GM12873 (cell line): ENCODE results near the gene UTS2R.

Source experiments
- CTCF ChIP-seq: IDR thresholded peaks from 2 replicates; pipeline ENCODE4 v1.5.1; 2012; ENCODE audit warnings: low read depth, mild to moderate bottlenecking, moderate library complexity, low read length, control low read depth; ENCODE audit not compliant: insufficient read depth; ENCODE audit errors: missing control alignments

The UTS2R gene

DNA sequence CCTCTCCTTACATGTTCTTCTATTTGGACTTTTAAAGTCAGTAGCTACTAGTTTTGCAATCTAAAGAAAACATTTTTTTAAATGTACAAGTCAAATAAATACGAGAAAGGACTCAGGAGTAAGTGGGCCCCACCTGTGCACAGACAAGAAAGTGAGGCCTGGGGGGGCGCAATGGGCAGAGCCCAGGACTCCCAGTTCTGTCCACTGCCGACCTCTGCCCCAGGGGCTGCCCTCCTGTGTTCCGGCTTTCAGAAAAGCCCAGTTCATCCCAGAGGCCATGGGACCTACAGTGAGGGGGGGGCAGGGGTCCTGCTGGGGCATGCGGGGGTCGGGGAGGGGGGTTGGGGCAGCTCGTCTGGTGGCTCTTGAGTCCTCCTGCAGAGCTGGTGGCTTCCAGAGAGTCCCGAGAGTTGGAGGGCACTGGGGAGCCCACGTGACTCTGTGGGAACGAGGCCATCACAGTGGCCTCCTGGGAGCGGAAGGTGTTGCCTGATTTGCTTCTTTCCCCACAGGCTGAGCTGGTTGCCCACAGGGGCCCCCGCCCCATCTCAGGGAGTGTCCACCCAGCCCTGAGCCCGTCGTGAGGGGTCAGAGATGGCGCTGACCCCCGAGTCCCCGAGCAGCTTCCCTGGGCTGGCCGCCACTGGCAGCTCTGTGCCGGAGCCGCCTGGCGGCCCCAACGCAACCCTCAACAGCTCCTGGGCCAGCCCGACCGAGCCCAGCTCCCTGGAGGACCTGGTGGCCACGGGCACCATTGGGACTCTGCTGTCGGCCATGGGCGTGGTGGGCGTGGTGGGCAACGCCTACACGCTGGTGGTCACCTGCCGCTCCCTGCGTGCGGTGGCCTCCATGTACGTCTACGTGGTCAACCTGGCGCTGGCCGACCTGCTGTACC is 2.4 kb downstream of the UTS2R start:
- no peak for TF ChIP-seq CTCF

GRCh38 chr17:82374626-82375331 is 3.2 kb downstream of the UTS2R start:
- TF ChIP-seq CTCF, result no peak

GRCh38 chr17:82375359-82376041 is 3.9 kb downstream of the UTS2R start:
- TF ChIP-seq CTCF, result no peak

DNA sequence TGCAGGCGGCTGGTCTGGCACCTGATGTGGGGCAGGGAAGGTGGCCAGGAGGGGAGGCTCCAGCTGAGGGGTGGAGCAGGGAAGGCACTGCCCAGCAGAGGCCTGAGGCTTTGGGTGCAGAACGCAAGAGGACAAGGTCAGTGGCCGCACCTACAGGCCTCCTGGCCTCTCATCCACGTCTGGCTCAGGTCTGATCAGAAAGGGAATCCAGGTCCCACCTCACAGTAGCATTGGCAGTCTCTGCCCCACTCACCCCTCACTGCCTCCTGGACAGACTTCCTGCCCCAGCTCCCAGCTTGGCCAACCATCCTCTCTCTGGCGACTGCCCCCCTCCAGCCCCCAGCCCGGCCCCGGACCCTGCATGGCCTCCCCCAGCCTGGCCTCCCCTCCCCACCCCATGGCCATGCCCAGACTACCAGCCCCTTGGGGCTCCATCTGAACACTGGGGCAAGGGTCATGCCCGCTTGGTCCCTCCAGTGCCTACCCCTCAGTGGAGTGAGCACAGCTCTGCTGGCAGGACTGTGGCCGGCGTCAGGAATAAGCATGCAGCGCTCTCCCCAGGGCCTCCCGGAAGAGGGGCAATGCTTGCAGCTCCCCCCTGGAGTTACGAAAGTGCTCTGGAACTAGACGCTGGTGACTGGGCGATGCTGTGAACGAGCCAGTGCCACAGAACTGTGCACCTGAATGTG is 4.6 kb downstream of the UTS2R start:
- no peak for TF ChIP-seq CTCF

DNA sequence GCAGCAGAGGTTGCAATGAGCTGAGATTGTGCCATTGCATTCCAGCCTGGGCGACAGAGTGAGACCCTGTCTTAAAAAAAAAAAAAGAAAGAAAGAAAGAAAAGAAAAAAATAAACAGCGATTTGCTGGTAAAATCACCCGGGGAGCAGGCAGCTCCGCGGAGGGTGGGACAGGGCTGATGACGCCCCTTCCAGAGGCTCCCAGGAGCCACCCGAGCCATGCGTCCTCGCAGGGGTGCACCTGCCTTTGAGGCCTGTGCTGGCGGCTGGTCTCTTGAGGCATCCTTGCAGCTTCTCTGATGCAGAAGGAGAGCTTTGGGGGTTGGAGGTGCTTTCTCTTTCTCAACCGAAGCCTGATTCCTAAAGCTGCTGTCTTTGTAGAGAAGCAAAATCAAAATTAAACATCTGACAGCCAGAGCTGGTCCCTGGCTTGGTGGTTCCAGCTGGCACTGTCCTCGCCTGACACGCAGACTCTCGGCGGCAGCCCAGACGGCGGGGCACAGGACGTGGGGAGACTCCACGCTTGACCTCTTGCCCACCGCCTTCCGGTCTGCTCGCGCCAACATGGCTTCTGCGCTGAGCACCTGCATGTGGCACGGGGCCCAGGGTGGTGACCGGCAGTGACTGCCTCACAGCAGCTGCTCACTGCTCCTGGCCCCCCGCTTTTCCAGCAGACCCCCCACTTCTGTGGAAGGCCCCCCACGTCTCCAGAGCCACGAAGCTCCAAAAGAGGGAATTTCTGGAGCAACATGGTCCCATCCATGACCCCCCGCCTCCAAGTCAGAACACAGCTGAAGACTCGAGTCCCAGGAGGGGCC is 6.6 kb downstream of the UTS2R start:
- TF ChIP-seq CTCF, result no peak

GRCh38 chr17:82378741-82379021 is 7.1 kb downstream of the UTS2R start:
- no peak for TF ChIP-seq CTCF
